Neuronal stem cell (in vitro differentiated cells): ENCODE results near the gene NAALADL1.

ENCODE experiments used
- DNase-seq: peaks from one replicate; pipeline ENCODE4 v3.0.0-alpha.2; 2013; ENCODE audit warnings: low spot score
- H2AFZ ChIP-seq: one replicate; pipeline ENCODE4 v1.6.1; 2013; ENCODE audit warnings: mild to moderate bottlenecking, low read length, inconsistent platforms
- H2AK5ac ChIP-seq: 2 replicates; pipeline ENCODE4 v1.6.1; 2013; ENCODE audit warnings: low read depth, mild to moderate bottlenecking, inconsistent platforms, low read length, moderate library complexity, mixed read lengths
- H2BK120ac ChIP-seq: 2 replicates; pipeline ENCODE4 v1.6.1; 2013; ENCODE audit warnings: low read depth, mild to moderate bottlenecking, inconsistent platforms, low read length, moderate library complexity, mixed read lengths
- H2BK12ac ChIP-seq: one replicate; pipeline ENCODE4 v1.6.1; 2013; ENCODE audit warnings: low read length, inconsistent platforms
- H2BK15ac ChIP-seq: 2 replicates; pipeline ENCODE4 v1.6.1; 2013; ENCODE audit warnings: mild to moderate bottlenecking, low read length, inconsistent platforms, mixed read lengths
- H2BK5ac ChIP-seq: one replicate; pipeline ENCODE4 v1.6.1; 2013; ENCODE audit warnings: inconsistent platforms, mild to moderate bottlenecking, low read length, moderate library complexity
- H3K14ac ChIP-seq: one replicate; pipeline ENCODE4 v1.6.1; 2013; ENCODE audit warnings: low read length, inconsistent platforms
- H3K18ac ChIP-seq: 2 replicates; pipeline ENCODE4 v1.6.1; 2013; ENCODE audit warnings: low read length, inconsistent platforms
- H3K23ac ChIP-seq: 2 replicates; pipeline ENCODE4 v1.6.1; 2013; ENCODE audit warnings: low read depth, mild to moderate bottlenecking, mixed read lengths, low read length, inconsistent platforms; ENCODE audit not compliant: poor library complexity
- H3K27ac ChIP-seq: replicated peaks from 3 replicates; pipeline ENCODE4 v1.5.1; 2013; ENCODE audit warnings: low read length, inconsistent platforms
- H3K27me3 ChIP-seq, 3 experiments: 2 replicates each; pipeline ENCODE4 v1.6.1; 2013; ENCODE audit warnings: low read length in 3 of 3, mild to moderate bottlenecking in 2 of 3, inconsistent platforms in 1 of 3, low read depth in 1 of 3, mixed read lengths in 1 of 3, moderate library complexity in 1 of 3; ENCODE audit not compliant: control insufficient read depth in 3 of 3, insufficient read depth in 3 of 3
- H3K36me3 ChIP-seq, 2 donors: replicated peaks in 1 of 2; 2 replicates each; pipeline ENCODE4 v1.6.1; 2013; ENCODE audit warnings: low read length in 2 of 2; ENCODE audit not compliant: control insufficient read depth in 2 of 2, insufficient read depth in 2 of 2
- H3K4ac ChIP-seq: 2 replicates; pipeline ENCODE4 v1.6.1; 2013; ENCODE audit warnings: inconsistent platforms, mild to moderate bottlenecking, low read length, moderate library complexity
- H3K4me1 ChIP-seq, 2 donors: 1 replicate in 1 of 2; 2 replicates in 1 of 2; pipeline ENCODE4 v1.6.1; 2013; ENCODE audit warnings: low read length in 2 of 2, low read depth in 1 of 2; ENCODE audit not compliant: control insufficient read depth in 2 of 2, insufficient read depth in 1 of 2
- H3K4me2 ChIP-seq: one replicate; pipeline ENCODE4 v1.6.1; 2013; ENCODE audit warnings: mild to moderate bottlenecking, low read length, inconsistent platforms; ENCODE audit not compliant: insufficient read depth, poor library complexity, severe bottlenecking
- H3K4me3 ChIP-seq, 2 donors: 2 replicates each; pipeline ENCODE4 v1.5.1; 2013; ENCODE audit warnings: low read length in 2 of 2, mild to moderate bottlenecking in 2 of 2, inconsistent platforms in 1 of 2, moderate library complexity in 1 of 2
- H3K79me1 ChIP-seq: one replicate; pipeline ENCODE4 v1.6.1; 2013; ENCODE audit warnings: low read depth, mild to moderate bottlenecking, inconsistent platforms, low read length, moderate library complexity
- H3K9ac ChIP-seq: one replicate; pipeline ENCODE4 v1.6.1; 2013; ENCODE audit warnings: mild to moderate bottlenecking, low read depth, low read length, inconsistent platforms; ENCODE audit not compliant: poor library complexity
- H3K9me3 ChIP-seq, 2 donors: replicated peaks in 1 of 2; 2 replicates each; pipeline versions ENCODE3 to v1.6.1; 2013; ENCODE audit warnings: low read length in 2 of 2, mild to moderate bottlenecking in 2 of 2, inconsistent platforms in 1 of 2, low read depth in 1 of 2, mixed read lengths in 1 of 2, moderate library complexity in 1 of 2; ENCODE audit not compliant: control insufficient read depth in 2 of 2, insufficient read depth in 1 of 2
- H4K8ac ChIP-seq: one replicate; pipeline ENCODE4 v1.6.1; 2013; ENCODE audit warnings: low read depth, mild to moderate bottlenecking, inconsistent platforms, low read length, moderate library complexity
- H4K91ac ChIP-seq: one replicate; pipeline ENCODE4 v1.6.1; 2013; ENCODE audit warnings: low read length, low read depth, mild to moderate bottlenecking, inconsistent platforms; ENCODE audit not compliant: poor library complexity
- WGBS, 2 donors: extraction: QIAGEN DNeasy Blood & Tissue Kit; methylation state at CpG; one replicate each; pipeline ENCODE4 v1.1.7; 2013; ENCODE audit warnings: missing lambda C conversion rate in 2 of 2, mixed read lengths in 1 of 2; ENCODE audit not compliant: insufficient read length in 2 of 2, insufficient replicate concordance in 1 of 2; ENCODE audit errors: extremely low coverage in 2 of 2; 5-methylcytosine and 5-hydroxymethylcytosine counted together

NAALADL1 gene

DNA sequence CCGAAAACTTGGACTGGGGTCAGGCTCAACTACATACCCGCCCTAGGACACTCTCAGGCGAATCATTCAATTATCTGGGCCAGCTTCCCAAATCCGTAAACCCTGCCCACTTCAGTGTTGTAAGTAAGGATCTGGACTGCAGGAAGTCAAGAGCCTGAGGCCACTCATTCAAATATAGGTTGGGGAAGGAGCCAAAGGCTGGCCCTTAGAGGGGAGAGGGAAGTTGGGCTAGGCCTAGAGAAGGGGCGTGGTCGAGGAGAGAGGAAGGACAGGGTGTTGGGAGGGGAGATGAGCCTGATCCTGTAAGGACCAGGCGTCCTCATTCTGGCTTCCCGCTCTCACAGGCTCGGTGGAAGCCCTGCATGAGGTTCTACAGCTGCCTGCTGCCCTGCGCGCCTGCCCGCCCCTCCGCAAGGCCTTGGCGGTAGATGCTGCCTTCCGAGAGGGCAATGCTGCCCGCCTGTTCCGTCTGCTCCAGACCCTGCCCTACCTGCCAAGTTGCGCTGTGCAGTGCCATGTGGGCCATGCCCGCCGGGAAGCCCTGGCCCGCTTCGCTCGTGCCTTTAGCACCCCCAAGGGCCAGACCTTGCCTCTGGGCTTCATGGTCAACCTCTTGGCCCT, 14.4 kb downstream of the NAALADL1 start:
- Histone ChIP-seq H3K4ac (no peak overlapping the region), H3K23ac (peak overlapping the region; percentile 48), H4K8ac (peak overlapping the region; percentile 72), H3K9ac (peak overlapping the region; percentile 67), H3K27me3 (peaks cover 0 to 4% (median 0%) of the 10 kb centered on the region in 3 experiments), H3K18ac (no peak overlapping the region), H3K4me1 (peaks cover 2 to 3% of the 10 kb centered on the region in 2 donors), H2BK5ac (no peak overlapping the region), H3K14ac (no peak overlapping the region), H2AK5ac (no peak overlapping the region), H2BK12ac (no peak overlapping the region), H2BK15ac (no peak overlapping the region), H2AFZ (no peak overlapping the region), H3K27ac (no peak overlapping the region), H3K4me3 (no peak overlapping the region), H2BK120ac (no peak overlapping the region), H3K36me3 (peaks cover 21 to 46% of the 10 kb centered on the region in 2 donors), H3K4me2 (no peak overlapping the region), H4K91ac (no peak overlapping the region), H3K9me3 (no peaks in the 10 kb centered on the region), H3K79me1 (peaks cover 6% of the 10 kb centered on the region)
- DNase-seq: no peak
- no CpG with 5 or more reads among the region's 23 CpGs for WGBS, 2 donors

DNA sequence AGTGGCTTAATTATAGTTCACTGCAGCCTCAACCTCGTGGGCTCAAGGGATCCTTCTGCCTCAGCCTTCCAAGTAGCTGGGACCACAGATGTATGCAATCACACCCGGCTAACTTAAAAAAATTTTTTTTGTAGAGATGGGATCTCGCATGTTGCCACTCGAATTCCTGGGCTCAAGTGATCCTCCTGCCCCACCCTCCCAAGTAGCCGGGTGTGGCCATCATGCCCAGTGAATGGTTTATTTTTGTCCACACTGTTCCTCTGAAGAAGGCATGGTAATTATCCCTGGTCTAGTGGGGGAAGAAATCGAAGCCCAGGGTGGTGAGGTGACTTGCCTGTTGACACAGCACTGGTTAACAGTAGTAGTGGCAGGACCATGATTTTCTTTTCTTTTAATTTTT, 15.5 kb downstream of the NAALADL1 start:
- Histone ChIP-seq H3K23ac (no peak overlapping the region), H3K4me3 (peak overlapping the region in 1 of 2 donors; percentile 98), H3K9me3 (no peaks in the 10 kb centered on the region), H3K18ac (no peak overlapping the region), H3K4me1 (peaks cover 2 to 3% of the 10 kb centered on the region in 2 donors), H3K36me3 (peaks cover 24 to 53% of the 10 kb centered on the region in 2 donors), H3K4ac (no peak overlapping the region), H3K14ac (no peak overlapping the region), H3K27ac (no peak overlapping the region), H2AK5ac (no peak overlapping the region), H2BK120ac (no peak overlapping the region), H4K91ac (no peak overlapping the region), H2AFZ (no peak overlapping the region), H4K8ac (no peak overlapping the region), H2BK12ac (no peak overlapping the region), H3K4me2 (no peak overlapping the region), H2BK15ac (no peak overlapping the region), H3K27me3 (no peaks in the 10 kb centered on the region), H2BK5ac (no peak overlapping the region), H3K9ac (no peak overlapping the region), H3K79me1 (peaks cover 6% of the 10 kb centered on the region)
- DNase-seq: no peak
- WGBS, 2 donors: no CpG with 5 or more reads among the region's 6 CpGs

DNA sequence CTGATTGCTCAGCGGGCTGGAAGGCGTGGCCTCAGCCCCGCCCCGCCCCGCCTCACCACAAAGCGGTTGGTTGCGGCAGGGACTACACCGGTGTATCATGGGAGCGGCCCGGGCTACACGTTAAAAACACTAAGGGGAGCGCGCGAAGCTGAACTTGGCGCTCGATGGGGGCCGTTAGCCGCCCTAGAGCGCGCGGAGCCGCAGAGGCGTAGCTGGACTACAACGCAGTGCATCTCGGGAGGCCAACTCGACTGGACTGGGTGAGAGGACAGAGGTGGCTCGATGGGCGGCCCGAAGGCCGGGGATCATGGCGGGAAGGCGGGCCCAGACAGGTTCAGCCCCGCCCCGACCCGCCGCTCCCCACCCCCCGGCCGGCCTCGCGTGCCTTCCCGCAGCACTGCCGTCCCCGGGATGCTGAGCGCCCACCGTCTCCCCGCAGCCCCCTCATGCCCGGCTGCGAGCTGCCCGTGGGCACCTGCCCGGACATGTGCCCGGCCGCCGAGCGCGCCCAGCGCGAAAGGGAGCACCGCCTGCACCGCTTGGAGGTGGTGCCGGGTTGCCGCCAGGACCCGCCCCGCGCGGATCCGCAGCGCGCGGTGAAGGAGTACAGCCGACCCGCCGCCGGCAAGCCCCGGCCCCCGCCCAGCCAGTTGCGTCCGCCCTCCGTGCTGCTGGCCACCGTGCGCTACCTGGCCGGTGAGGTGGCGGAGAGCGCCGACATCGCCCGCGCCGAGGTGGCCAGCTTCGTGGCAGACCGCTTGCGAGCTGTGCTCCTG, 17.3 kb downstream of the NAALADL1 start, which contains the start of gene SAC3D1:
SAC3D1 (plus strand) TSS at position 364 of the 776 bp plus-strand sequence; CDS start at position 447, 83 bp downstream.
- Histone ChIP-seq H2AFZ (peak within 1 kb of the TSS; percentile 99), H2BK12ac (peak within 1 kb of the TSS; percentile 70), H4K91ac (no peak within 1 kb of the TSS), H2BK120ac (no peak within 1 kb of the TSS), H3K27ac (peak within 1 kb of the TSS; percentile 100), H3K27me3 (no peaks in the 10 kb centered on the region), H2BK5ac (peak within 1 kb of the TSS; percentile 98), H3K4me2 (peak within 1 kb of the TSS; percentile 89), H4K8ac (peak within 1 kb of the TSS; percentile 65), H3K79me1 (peaks cover 6% of the 10 kb centered on the region), H3K4me3 (peak within 1 kb of the TSS; percentile 92 to 98), H3K18ac (peak within 1 kb of the TSS; percentile 98), H3K9me3 (no peaks in the 10 kb centered on the region), H3K23ac (peak within 1 kb of the TSS; percentile 98), H3K4ac (peak within 1 kb of the TSS; percentile 23), H2AK5ac (peak within 1 kb of the TSS; percentile 63), H3K36me3 (peaks cover 27 to 59% of the 10 kb centered on the region in 2 donors), H3K9ac (peak within 1 kb of the TSS; percentile 97), H2BK15ac (peak within 1 kb of the TSS; percentile 75), H3K14ac (peak within 1 kb of the TSS; percentile 94), H3K4me1 (peaks cover 1 to 2% of the 10 kb centered on the region in 2 donors)
- DNase-seq: peak; percentile 86
- no CpG with 5 or more reads among the region's 91 CpGs for WGBS, 2 donors

- H3K27ac ChIP-seq: peak overlapping the region; percentile 100
- H2BK5ac ChIP-seq: peak overlapping the region; percentile 98
- no peak overlapping the region for H4K91ac ChIP-seq
- H3K4me3 ChIP-seq: peak overlapping the region; percentile 92 to 98
- H3K23ac ChIP-seq: peak overlapping the region; percentile 98
- no peak for DNase-seq
- peak overlapping the region; percentile 99 for H2AFZ ChIP-seq
- H3K18ac ChIP-seq: no peak overlapping the region
- peaks cover 1 to 2% of the 10 kb centered on the region in 2 donors for H3K4me1 ChIP-seq
- H2BK120ac ChIP-seq: no peak overlapping the region
- H3K9me3 ChIP-seq: no peaks in the 10 kb centered on the region
- no peak overlapping the region for H2AK5ac ChIP-seq
- no peak overlapping the region for H3K14ac ChIP-seq
- no CpG with 5 or more reads among the region's 7 CpGs for WGBS, 2 donors
- H2BK12ac ChIP-seq: no peak overlapping the region
- no peak overlapping the region for H4K8ac ChIP-seq
- H3K79me1 ChIP-seq: peaks cover 6% of the 10 kb centered on the region
- H3K9ac ChIP-seq: no peak overlapping the region
- H2BK15ac ChIP-seq: peak overlapping the region; percentile 75
- H3K4ac ChIP-seq: no peak overlapping the region
- no peaks in the 10 kb centered on the region for H3K27me3 ChIP-seq
- peaks cover 28 to 59% of the 10 kb centered on the region in 2 donors for H3K36me3 ChIP-seq
- H3K4me2 ChIP-seq: peak overlapping the region; percentile 57
These were observed 17.9 kb downstream of the NAALADL1 start for GRCh38 chr11:65040520-65040846.
